CD4-positive, alpha-beta memory T cell (primary cell): ENCODE measurements around the gene FAM118B. TPM values are rescaled to one million over a fixed set of nuclear protein-coding genes. Genes with fewer than 3 reads are reported as not detected.

Experiments used
- CTCF ChIA-PET: fragments of 350-600 bp; sonication (Branson Sonifier 250); formaldehyde crosslinking; loops from one replicate; lab custom pipeline; 2021; ENCODE audit warnings: inconsistent platforms; ENCODE audit not compliant: partially characterized antibody; lab: Charles Lee
- POLR2A ChIA-PET: fragments of 350-600 bp; sonication (Branson Sonifier 250); formaldehyde crosslinking; loops from one replicate; lab custom pipeline; 2021; ENCODE audit not compliant: partially characterized antibody; lab: Charles Lee
- DNase-seq, 5 donors: peaks; one replicate each; pipeline versions ENCODE4 v3.0.0 to v3.0.0-alpha.2; 2020 to 2022; ENCODE audit warnings: mixed read lengths in 1 of 5
- H3K27ac ChIP-seq: one replicate; pipeline ENCODE4 v1.7.0; 2013; ENCODE audit warnings: low read depth, low read length
- H3K27me3 ChIP-seq: 2 replicates; pipeline ENCODE4 v1.7.0; 2013; ENCODE audit warnings: mild to moderate bottlenecking, low read length, moderate library complexity; ENCODE audit not compliant: insufficient read depth
- H3K36me3 ChIP-seq: 2 replicates; pipeline ENCODE4 v1.7.0; 2013; ENCODE audit warnings: mild to moderate bottlenecking, low read length, moderate library complexity; ENCODE audit not compliant: insufficient read depth
- H3K4me1 ChIP-seq: 2 replicates; pipeline ENCODE4 v1.7.0; 2013; ENCODE audit warnings: mild to moderate bottlenecking, low read length, moderate library complexity; ENCODE audit not compliant: insufficient read depth
- H3K4me3 ChIP-seq, 2 donors: one replicate each; pipeline ENCODE4 v1.7.0; 2013; ENCODE audit warnings: low read length in 2 of 2, mild to moderate bottlenecking in 1 of 2
- H3K9me3 ChIP-seq, 2 donors: one replicate each; pipeline ENCODE4 v1.7.0; 2013; ENCODE audit warnings: low read length in 2 of 2, control low read depth in 1 of 2; ENCODE audit not compliant: control insufficient read depth in 1 of 2
- H3K27ac Mint-ChIP-seq, 7 donors: one replicate each; pipeline ENCODE4 v1.8.0; 2020 to 2021; ENCODE audit warnings: mixed read lengths in 7 of 7, mild to moderate bottlenecking in 6 of 7, inconsistent platforms in 3 of 7, moderate library complexity in 3 of 7
- H3K27me3 Mint-ChIP-seq, 2 donors: one replicate each; pipeline ENCODE4 v1.8.0; 2020 to 2021; ENCODE audit warnings: mixed read lengths in 2 of 2
- H3K36me3 Mint-ChIP-seq, 2 donors: one replicate each; pipeline ENCODE4 v1.8.0; 2020 to 2021; ENCODE audit warnings: mixed read lengths in 2 of 2, inconsistent platforms in 1 of 2, mild to moderate bottlenecking in 1 of 2
- H3K4me1 Mint-ChIP-seq, 4 donors: one replicate each; pipeline ENCODE4 v1.8.0; 2020 to 2021; ENCODE audit warnings: mixed read lengths in 4 of 4, mild to moderate bottlenecking in 1 of 4
- H3K4me3 Mint-ChIP-seq, 8 donors: one replicate each; pipeline ENCODE4 v1.8.0; 2020 to 2021; ENCODE audit warnings: mixed read lengths in 8 of 8, mild to moderate bottlenecking in 7 of 8, moderate library complexity in 6 of 8, inconsistent platforms in 3 of 8
- H3K9me3 Mint-ChIP-seq, 8 donors: one replicate each; pipeline ENCODE4 v1.8.0; 2020 to 2021; ENCODE audit warnings: mixed read lengths in 8 of 8, mild to moderate bottlenecking in 5 of 8, inconsistent platforms in 3 of 8, moderate library complexity in 1 of 8
- intact Hi-C: fragments of 100-400 bp; cut with micrococcal nuclease; formaldehyde crosslinking; loops from one replicate; pipeline ENCODE4 v1.15.1; 2023
- polyA plus RNA-seq, 2 donors: library from polyadenylated mRNA; unstranded; fragments of 300-500 nt; fragmentation: Illumina TruSeq; gene quantifications; one replicate each; pipeline ENCODE4 v1.2.3, GENCODE V29; 2021
- total RNA-seq, 2 experiments: library from RNA; stranded (reverse); gene quantifications; one replicate each; pipeline ENCODE4 v1.2.3, GENCODE V29; 2021

The FAM118B gene
- total RNA-seq: 10 to 100 TPM; 12.6 to 13.2 TPM
- 10 to 100 TPM in 1 of 2 donors, 1 to 10 TPM in 1; 8.4 to 13.7 TPM for polyA plus RNA-seq

DNA sequence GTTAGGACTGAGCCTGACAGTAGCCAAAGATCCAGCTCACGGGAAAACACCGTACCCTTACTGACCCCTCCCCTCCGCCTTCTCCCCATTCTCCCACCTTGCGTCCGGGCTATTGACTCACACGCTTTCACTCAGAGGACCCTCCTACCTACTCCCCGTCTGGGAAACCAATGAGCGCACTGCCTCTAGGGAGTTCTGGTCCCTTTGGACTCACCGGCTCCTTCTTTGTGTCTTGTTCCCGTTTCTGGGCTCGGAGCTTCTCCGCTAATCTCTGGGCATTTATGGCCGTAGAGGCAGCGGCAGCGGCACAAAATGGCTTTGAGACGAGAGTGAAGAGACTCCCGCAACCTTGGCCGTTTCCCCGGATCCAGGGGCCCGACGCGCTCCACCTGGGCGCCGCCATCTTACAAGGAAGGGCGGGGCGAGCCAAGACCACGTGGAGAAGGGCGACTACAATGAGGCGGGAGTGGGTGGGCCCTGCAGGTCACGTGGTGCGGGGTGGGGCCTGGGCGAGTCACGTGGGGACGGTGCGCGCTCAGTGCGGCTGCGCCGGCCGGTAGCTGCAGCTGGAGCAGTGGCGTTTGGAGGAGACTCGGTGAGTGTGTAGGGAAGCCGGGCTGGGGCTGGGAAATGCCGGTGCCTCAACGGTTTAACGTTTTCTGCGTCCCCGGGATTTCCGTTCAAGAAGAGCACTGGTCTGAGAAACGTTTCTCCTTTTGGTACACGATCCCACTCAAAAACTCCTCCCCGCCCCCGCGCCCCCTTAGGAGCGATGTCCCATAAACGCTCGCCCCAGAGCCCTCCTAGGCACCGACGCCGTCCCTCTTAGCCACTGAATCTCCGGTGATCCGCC lies at the start of gene FAM118B, which contains the start of gene RPUSD4:
Gene FAM118B, plus strand, starts transcription at position 547 of the 853 bp plus-strand sequence. CDS start 23,220 bp downstream, outside the sequence.
Gene RPUSD4, minus strand, starts transcription at position 415 of the 853 bp plus-strand sequence. Its CDS starts 12 bp downstream, at position 403.
- peaks cover 24% of the 10 kb centered on the region for H3K4me1 ChIP-seq
- Mint-ChIP-seq H3K27me3 (no peaks in the 10 kb centered on the region), H3K4me1 (peaks cover 27 to 43% (median 32%) of the 10 kb centered on the region in 4 donors), H3K36me3 (peaks cover 21 to 41% of the 10 kb centered on the region in 2 donors), H3K9me3 (peaks cover 0 to 2% (median 0%) of the 10 kb centered on the region in 8 donors), H3K27ac (peak within 1 kb of the TSS; percentile 91 to 99 (median 98)), H3K4me3 (peak within 1 kb of the TSS; percentile 99 to 100 (median 99))
- H3K27ac ChIP-seq: peak within 1 kb of the TSS; percentile 67
- ChIA-PET POLR2A (interaction anchor here (0.5 to 3.4 kb wide), 12 partner anchors 8 to 324 kb away, joined by 3 to 23 read pairs (median 4); partner anchors contain the start of genes CDON, FOXRED1, HYLS1 and PUS3), CTCF (interaction anchor here (0.7 to 1.5 kb wide), 2 partner anchors 18 to 271 kb away, joined by 4 read pairs; no protein-coding TSS in a partner anchor)
- DNase-seq: peak; percentile 98
- H3K9me3 ChIP-seq: no peaks in the 10 kb centered on the region
- H3K4me3 ChIP-seq: peak within 1 kb of the TSS; percentile 44 to 91
- no peaks in the 10 kb centered on the region for H3K27me3 ChIP-seq
- no peaks in the 10 kb centered on the region for H3K36me3 ChIP-seq
- intact Hi-C loops: loop anchor here (1.0 to 5.0 kb wide), 7 partner anchors 58 to 1259 kb away; partner anchors contain the start of genes CCDC15, DCPS, FOXRED1 and HYLS1

DNA sequence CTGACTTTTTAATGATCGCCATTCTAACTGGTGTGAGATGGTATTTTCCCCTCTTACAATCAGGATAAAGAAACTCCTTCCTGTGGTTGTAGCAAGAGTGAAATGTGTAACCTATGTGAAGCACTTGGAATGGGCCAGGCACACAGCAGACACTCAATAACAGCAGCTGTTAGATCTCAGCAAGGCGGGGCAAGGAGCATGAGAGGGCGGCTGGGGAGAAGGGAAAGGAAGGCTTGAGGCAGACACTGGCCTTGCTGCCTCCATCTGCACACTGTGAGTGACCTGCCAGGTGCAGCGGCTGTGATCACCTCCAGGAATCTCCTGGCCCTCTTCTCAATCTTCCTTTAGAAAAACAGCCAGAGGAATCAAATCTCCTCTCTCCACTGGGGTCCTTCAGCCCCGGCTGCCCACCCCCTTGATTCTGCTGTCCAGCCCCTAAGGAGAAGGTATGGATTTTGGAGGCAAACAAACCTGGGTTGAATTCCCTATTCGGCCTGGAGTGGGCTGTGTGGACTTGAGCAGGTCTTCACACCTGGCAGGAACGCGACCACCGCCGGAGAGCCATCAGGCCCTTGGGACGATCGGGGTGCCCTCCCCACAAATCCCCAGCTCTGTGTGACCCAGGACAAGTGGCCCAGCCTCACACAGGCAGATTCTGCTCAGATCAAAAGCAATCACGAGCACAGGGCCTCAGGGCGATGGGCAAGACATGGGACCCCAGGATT lies 49.1 kb upstream of the FAM118B start:
- DNase-seq: no peak
- H3K9me3 ChIP-seq: no peaks in the 10 kb centered on the region
- intact Hi-C loops: no loop called here
- no peak overlapping the region for H3K4me3 ChIP-seq
- Mint-ChIP-seq H3K27me3 (peaks cover 0 to 5% of the 10 kb centered on the region in 2 donors), H3K9me3 (no peaks in the 10 kb centered on the region), H3K4me1 (no peaks in the 10 kb centered on the region), H3K36me3 (no peaks in the 10 kb centered on the region), H3K27ac (no peak overlapping the region), H3K4me3 (no peak overlapping the region)
- no peak overlapping the region for H3K27ac ChIP-seq
- ChIA-PET POLR2A (no interaction called here), CTCF (no interaction called here)
- no peaks in the 10 kb centered on the region for H3K27me3 ChIP-seq
- no peaks in the 10 kb centered on the region for H3K4me1 ChIP-seq
- no peaks in the 10 kb centered on the region for H3K36me3 ChIP-seq

DNA sequence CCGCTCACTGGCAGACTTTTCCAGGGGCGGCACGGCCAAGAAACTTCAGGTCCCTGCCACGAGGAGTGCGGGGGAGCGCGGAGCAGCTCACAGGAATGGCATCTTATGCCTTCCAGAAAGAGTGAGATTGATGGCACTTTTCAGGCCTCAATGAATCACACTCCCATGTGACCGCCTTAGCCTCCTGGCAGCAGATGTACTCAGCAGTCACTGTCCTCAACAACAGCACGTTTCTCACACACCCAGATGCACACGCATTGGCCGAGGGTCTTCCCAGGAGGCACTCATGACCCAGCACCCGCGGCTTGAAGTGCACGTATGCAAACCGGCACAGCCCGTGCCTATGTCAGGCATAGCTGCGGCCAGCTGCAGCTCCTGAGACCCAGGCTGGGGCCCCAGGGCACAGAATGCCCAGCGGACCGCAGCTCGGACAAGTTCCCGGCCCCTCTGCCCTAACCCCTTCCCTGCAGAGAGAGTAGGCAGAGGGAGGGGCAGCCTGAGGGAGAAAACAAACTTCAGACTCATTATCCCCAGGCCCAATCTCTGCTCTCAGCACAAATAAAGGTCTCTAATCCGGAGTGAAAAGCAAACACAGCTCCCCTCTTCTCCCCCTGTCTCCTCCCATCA lies 48.4 kb upstream of the FAM118B start:
- ChIA-PET CTCF (no interaction called here), POLR2A (no interaction called here)
- H3K4me3 ChIP-seq: no peak overlapping the region
- Mint-ChIP-seq H3K36me3 (no peaks in the 10 kb centered on the region), H3K9me3 (no peaks in the 10 kb centered on the region), H3K4me1 (no peaks in the 10 kb centered on the region), H3K27me3 (peaks cover 0 to 5% of the 10 kb centered on the region in 2 donors), H3K27ac (no peak overlapping the region), H3K4me3 (no peak overlapping the region)
- no peaks in the 10 kb centered on the region for H3K27me3 ChIP-seq
- no peaks in the 10 kb centered on the region for H3K4me1 ChIP-seq
- no peaks in the 10 kb centered on the region for H3K9me3 ChIP-seq
- H3K27ac ChIP-seq: no peak overlapping the region
- intact Hi-C loops: no loop called here
- H3K36me3 ChIP-seq: no peaks in the 10 kb centered on the region
- no peak for DNase-seq

DNA sequence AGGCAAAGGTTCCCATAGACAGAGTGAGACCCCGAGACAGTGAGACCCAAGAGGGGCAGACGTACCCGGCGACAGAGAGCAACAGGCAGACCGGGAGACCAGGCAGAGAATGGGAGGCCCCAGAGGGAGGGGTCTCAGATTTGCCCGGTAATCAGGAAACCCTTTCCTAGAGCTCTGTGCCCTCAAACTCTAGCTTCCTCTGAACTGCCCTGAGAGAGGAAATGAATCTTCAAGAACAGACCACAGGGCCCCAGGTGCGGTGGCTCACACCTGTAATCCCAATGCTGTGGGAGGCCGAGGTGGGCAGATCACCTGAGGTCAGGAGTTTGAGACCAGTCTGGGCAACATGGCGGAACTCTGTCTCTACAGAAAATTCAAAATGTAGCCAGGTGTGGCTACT lies 47.8 kb upstream of the FAM118B start:
- DNase-seq: no peak
- H3K36me3 Mint-ChIP-seq: no peaks in the 10 kb centered on the region
- no peaks in the 10 kb centered on the region for H3K9me3 Mint-ChIP-seq

DNA sequence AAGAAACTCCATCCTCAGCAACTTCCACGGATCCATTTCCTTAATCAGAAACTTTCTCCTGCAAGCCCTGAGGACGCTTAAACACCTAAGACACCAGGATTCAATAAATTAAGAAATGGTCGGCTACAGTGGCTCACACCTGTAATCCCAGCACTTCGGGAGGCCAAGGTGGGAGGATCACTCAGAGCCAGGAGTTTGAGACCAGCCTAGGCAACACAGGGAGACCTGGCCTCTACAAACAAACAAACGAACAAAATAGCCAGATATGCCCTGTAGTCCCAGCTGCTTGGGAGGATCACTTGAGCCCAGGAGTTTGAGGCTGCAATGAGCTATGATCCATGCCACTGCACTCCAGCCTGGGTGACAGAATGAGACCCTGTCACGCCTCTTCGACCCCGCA lies 46.8 kb upstream of the FAM118B start:
- no peaks in the 10 kb centered on the region for H3K4me1 Mint-ChIP-seq
- POLR2A ChIA-PET: no interaction called here

More for the DNA sequence above, 47.8 kb upstream of the FAM118B start:
- ChIA-PET CTCF (no interaction called here), POLR2A (no interaction called here)
- no peak overlapping the region for H3K27ac ChIP-seq
- Mint-ChIP-seq H3K4me1 (no peaks in the 10 kb centered on the region), H3K27me3 (peaks cover 0 to 7% of the 10 kb centered on the region in 2 donors), H3K4me3 (no peak overlapping the region), H3K27ac (no peak overlapping the region)
- no peak overlapping the region for H3K4me3 ChIP-seq
- intact Hi-C loops: no loop called here
- no peaks in the 10 kb centered on the region for H3K9me3 ChIP-seq
- H3K27me3 ChIP-seq: no peaks in the 10 kb centered on the region
- no peaks in the 10 kb centered on the region for H3K4me1 ChIP-seq
- no peaks in the 10 kb centered on the region for H3K36me3 ChIP-seq

DNA sequence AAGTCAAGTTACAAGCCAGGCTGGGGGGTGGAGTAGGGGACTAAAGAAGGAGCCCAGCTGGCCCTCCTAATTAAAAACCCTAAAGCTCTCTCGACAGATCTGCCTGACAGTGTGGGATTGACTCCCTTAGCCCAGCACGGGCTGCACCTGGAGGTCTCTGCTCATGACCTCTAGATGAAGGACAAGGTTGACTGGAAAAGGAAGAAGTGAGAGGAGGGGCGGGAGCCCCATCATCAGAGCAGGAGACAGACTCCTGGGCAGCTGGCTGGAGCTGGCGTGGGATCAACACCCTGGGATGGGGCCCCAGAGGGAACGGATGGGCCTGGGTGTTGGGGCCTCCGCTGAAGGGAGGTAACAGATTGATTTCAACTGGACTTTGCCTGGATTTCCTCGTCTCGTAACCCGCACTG lies 46.3 kb upstream of the FAM118B start:
- no peak for DNase-seq
- no peaks in the 10 kb centered on the region for H3K27me3 ChIP-seq
- ChIA-PET POLR2A (no interaction called here), CTCF (no interaction called here)
- Mint-ChIP-seq H3K36me3 (no peaks in the 10 kb centered on the region), H3K4me1 (no peaks in the 10 kb centered on the region), H3K9me3 (no peaks in the 10 kb centered on the region), H3K27ac (no peak overlapping the region), H3K27me3 (peaks cover 0 to 10% of the 10 kb centered on the region in 2 donors), H3K4me3 (no peak overlapping the region)
- intact Hi-C loops: no loop called here
- H3K4me3 ChIP-seq: no peak overlapping the region
- H3K27ac ChIP-seq: no peak overlapping the region
- H3K4me1 ChIP-seq: no peaks in the 10 kb centered on the region
- H3K36me3 ChIP-seq: no peaks in the 10 kb centered on the region
- no peaks in the 10 kb centered on the region for H3K9me3 ChIP-seq

More for the DNA sequence above, 46.8 kb upstream of the FAM118B start:
- H3K36me3 ChIP-seq: no peaks in the 10 kb centered on the region
- H3K27ac ChIP-seq: no peak overlapping the region
- CTCF ChIA-PET: no interaction called here
- Mint-ChIP-seq H3K4me3 (no peak overlapping the region), H3K27me3 (peaks cover 0 to 10% of the 10 kb centered on the region in 2 donors), H3K36me3 (no peaks in the 10 kb centered on the region), H3K27ac (no peak overlapping the region), H3K9me3 (no peaks in the 10 kb centered on the region)
- no peaks in the 10 kb centered on the region for H3K27me3 ChIP-seq
- no peaks in the 10 kb centered on the region for H3K9me3 ChIP-seq
- no peak overlapping the region for H3K4me3 ChIP-seq
- intact Hi-C loops: no loop called here
- no peaks in the 10 kb centered on the region for H3K4me1 ChIP-seq
- DNase-seq: no peak
